Esophagus squamous epithelium (tissue), 4 donors: ENCODE results near the gene SCAMP3.

ENCODE experiments used
- POLR2A ChIP-seq, 4 donors: fragments of 450-650 bp; IDR thresholded peaks; one replicate each; pipeline ENCODE4 v1.6.1; 2017; ENCODE audit warnings: antibody characterized with exemption in 4 of 4, mild to moderate bottlenecking in 4 of 4, moderate library complexity in 3 of 4
- TF ChIP-seq, protein P1 (sequence below), 6 experiments: fragments of 450-650 bp in 4 of 6; fragments of 200-600 bp in 2 of 6; sonication (generic) in 2 of 6; IDR thresholded peaks; one replicate each; pipeline ENCODE4 v1.5.1; 2016 to 2019; ENCODE audit warnings: antibody characterized with exemption in 6 of 6, mild to moderate bottlenecking in 4 of 6, moderate library complexity in 4 of 6

DNA sequence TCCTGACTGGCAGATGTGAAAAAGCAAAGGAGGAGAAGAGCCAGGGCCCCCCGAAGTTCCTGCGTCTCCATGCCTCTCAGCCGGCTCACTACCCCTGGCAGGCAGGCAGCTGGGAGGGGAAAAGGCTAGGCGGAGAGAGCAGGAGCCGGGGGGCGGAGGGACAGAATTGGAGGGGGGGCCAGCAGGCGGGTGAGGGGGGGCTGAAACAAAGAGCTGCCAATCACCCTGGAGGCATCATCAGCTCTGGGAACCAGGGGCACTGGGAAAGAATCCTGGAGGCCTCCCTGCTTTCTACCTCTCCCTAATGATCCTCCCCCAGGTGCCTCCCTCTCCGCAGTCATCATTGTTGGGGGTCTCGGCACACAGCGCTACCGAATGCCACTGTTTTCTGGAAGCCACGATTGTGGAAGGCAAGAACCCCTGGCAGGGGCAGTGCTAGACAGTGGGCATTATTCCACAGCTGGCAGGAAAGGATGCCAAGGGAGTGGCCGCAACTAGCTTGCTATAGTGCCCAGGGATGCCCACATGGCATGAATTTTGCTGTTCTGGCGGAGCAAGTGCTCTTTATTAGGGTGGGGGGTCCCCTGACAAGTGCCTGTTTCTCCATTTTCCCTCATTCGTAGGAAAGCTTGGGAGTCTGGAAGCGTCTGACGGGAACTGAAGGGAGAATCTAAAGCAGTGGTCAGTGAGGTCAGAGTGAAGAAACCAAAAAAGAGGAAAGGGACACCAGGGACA lies 54.2 kb downstream of the SCAMP3 start, which contains the start of gene THBS3:
- TF ChIP-seq, protein P1, sequence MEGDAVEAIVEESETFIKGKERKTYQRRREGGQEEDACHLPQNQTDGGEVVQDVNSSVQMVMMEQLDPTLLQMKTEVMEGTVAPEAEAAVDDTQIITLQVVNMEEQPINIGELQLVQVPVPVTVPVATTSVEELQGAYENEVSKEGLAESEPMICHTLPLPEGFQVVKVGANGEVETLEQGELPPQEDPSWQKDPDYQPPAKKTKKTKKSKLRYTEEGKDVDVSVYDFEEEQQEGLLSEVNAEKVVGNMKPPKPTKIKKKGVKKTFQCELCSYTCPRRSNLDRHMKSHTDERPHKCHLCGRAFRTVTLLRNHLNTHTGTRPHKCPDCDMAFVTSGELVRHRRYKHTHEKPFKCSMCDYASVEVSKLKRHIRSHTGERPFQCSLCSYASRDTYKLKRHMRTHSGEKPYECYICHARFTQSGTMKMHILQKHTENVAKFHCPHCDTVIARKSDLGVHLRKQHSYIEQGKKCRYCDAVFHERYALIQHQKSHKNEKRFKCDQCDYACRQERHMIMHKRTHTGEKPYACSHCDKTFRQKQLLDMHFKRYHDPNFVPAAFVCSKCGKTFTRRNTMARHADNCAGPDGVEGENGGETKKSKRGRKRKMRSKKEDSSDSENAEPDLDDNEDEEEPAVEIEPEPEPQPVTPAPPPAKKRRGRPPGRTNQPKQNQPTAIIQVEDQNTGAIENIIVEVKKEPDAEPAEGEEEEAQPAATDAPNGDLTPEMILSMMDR (IDR thresholded peaks at IDR 0.05): no peak
- TF ChIP-seq POLR2A (IDR thresholded peaks at IDR 0.05): no peak
